Retinal pigment epithelial cell (primary cell): Measurements from ENCODE around the gene SLC43A2.

Experiments used
- DNase-seq: peaks from one replicate; pipeline ENCODE4 v3.0.0-alpha.2; 2010; ENCODE audit warnings: low read depth
- H3K4me3 ChIP-seq: 2 replicates; pipeline ENCODE4 v1.5.1; 2011; ENCODE audit warnings: mild to moderate bottlenecking, low read length, control low read depth, moderate library complexity
- TF ChIP-seq, protein P1 (sequence below): conservative IDR thresholded peaks from 2 replicates; pipeline ENCODE4 v1.5.1; 2011; ENCODE audit warnings: low read depth, low read length, control low read depth, inconsistent platforms

SLC43A2 gene

DNA sequence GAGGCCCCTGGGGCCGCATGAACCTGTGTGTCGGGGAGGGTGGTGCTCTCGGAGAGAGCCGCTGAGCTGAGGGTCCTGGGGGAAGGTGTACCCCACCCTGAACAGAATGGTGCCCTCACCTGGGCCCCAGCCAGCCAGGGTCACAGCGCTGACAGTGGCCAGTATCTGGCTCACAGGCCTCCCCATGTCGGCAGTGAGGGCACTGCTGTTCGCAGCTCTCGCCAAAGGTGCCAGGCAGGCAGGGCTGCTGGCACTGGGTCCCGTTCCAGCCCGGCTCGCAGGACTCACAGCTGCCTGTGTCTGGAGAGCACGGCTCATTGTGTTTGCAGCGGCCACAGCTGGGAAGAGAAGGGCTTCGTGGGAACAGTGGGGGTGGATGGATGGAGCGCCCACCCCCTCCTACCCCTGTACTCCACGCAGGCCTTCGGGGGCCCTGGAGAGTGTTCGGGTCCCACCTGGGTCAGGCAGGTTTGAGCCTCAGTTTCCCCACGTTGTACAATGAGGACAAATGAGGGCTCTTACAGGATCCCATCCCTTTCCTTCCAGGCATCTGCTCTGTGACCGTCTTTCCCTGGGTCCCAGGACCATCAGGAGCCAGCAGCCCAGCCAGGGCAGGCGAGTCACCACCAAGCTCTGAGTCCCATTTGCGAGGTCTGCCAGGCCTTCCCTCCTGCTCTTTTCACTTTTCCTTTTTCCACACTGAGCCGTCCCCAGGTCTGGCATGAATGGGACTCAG, 11.9 kb upstream of the SLC43A2 start:
- H3K4me3 ChIP-seq: no peak overlapping the region
- TF ChIP-seq, protein P1, sequence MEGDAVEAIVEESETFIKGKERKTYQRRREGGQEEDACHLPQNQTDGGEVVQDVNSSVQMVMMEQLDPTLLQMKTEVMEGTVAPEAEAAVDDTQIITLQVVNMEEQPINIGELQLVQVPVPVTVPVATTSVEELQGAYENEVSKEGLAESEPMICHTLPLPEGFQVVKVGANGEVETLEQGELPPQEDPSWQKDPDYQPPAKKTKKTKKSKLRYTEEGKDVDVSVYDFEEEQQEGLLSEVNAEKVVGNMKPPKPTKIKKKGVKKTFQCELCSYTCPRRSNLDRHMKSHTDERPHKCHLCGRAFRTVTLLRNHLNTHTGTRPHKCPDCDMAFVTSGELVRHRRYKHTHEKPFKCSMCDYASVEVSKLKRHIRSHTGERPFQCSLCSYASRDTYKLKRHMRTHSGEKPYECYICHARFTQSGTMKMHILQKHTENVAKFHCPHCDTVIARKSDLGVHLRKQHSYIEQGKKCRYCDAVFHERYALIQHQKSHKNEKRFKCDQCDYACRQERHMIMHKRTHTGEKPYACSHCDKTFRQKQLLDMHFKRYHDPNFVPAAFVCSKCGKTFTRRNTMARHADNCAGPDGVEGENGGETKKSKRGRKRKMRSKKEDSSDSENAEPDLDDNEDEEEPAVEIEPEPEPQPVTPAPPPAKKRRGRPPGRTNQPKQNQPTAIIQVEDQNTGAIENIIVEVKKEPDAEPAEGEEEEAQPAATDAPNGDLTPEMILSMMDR: no peak
- no peak for DNase-seq

DNA sequence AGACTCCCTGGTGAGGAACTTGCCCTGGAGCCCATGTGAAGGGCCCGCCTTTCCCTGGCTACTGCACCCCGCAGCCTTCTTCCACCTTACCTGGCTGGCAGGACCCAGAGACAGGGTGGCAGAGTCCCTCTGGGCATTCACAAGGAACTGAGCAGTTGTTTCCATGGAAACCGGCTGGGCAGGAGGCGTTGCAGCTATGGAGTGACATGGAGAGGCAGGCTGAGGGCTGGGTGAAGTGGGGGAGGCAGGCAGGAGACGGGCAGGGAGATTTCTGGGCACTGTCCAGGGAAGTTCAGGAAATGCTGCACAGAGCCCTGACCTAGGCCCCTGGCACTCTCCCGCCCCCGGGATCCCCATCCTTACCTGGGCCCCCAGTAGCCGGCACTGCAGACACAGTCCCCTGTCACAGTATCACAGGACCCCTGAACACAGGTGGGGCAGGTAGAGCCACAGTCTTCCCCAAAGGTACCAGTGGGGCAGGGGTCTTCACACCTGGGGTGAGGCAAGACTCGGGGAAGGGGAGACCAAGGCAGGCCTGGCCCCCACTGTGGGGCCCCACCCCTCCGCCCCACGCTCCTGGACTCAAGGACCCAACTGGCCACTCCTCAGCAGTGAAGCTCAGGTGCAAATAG, 11.0 kb upstream of the SLC43A2 start:
- no peak for DNase-seq
- no peak overlapping the region for H3K4me3 ChIP-seq
- TF ChIP-seq, protein P1: no peak

DNA sequence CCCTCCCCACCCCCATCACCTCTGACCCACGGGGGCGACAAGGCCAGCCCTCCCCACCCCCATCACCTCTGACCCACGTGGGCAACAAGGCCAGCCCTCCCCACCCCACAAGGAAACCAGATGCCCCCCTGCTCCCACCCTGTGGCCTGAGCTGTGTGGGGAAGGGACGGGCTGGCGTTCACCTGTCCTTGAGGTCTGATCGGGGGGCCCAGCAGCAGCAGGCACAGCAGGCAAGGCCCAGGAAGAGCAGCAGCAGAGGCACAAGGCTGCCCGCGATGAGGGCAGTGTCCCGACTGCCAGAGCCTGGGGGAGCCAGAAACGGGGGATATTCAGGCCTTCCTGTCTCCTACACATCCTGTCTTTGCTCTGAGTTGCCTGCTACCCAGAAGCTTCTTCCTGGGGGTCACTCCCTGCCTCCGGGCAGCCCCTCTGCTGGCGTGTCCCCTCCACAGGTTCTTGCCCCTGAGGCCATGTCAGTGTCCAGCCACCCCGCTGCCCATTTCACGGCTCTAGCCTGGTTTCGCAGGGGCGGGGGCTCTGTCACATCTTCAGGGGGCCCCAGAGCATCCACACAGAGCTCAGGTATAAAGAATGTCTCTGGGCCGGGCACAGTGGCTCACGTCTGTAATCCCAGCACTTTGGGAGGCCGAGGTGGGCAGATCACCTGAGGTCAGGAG, 10.1 kb upstream of the SLC43A2 start:
- TF ChIP-seq, protein P1: no peak
- DNase-seq: no peak
- no peak overlapping the region for H3K4me3 ChIP-seq

DNA sequence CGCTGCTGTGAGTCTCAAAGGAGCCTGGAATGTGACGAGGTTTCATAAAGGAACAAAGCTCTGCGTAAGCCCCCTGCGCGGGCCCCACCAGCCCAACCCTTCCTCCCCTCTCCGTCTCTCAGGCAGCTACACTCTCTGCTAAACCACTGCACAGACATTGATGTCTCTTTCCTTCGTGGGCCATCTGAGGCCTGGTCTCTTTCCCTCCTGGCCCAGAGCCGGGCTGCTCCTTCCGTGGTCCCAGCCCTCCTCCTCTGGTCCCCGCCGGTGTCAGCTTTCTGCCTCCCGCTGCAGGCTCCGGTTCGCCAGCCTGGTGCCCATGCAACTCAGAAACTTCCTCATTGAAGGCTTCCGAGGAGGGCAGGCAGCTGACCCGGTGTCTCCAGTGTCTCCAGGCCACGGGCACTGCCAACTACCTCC, 9.5 kb upstream of the SLC43A2 start:
- no peak for DNase-seq
- TF ChIP-seq, protein P1: no peak
- H3K4me3 ChIP-seq: no peak overlapping the region

DNA sequence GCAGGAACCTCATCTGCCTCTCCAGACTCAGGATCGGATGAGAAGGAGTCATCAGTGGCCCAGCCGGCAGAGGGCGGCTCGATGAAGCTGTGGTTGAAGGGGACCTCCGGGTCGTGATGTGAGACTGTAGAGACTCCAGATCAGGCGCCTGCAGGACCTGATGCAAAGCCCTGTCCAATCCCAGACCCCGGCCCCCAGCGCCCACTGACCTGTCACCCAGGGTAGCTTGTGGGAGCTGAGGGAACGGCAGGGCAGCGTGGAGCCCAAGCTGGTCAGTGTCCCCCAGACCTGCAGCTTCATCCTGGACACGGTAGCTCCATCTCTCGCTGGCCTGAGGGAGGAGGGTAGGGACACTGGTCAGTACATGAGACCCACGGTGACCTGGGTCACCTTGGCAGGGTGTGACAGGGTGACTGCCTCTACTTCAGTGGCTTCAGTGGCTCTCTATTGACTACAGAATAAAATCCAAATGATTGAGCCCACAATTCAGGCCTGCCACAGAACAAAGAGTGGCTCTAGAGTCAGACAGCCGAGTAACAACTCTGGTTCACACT, 8.2 kb upstream of the SLC43A2 start:
- TF ChIP-seq, protein P1: no peak
- no peak for DNase-seq
- no peak overlapping the region for H3K4me3 ChIP-seq

DNA sequence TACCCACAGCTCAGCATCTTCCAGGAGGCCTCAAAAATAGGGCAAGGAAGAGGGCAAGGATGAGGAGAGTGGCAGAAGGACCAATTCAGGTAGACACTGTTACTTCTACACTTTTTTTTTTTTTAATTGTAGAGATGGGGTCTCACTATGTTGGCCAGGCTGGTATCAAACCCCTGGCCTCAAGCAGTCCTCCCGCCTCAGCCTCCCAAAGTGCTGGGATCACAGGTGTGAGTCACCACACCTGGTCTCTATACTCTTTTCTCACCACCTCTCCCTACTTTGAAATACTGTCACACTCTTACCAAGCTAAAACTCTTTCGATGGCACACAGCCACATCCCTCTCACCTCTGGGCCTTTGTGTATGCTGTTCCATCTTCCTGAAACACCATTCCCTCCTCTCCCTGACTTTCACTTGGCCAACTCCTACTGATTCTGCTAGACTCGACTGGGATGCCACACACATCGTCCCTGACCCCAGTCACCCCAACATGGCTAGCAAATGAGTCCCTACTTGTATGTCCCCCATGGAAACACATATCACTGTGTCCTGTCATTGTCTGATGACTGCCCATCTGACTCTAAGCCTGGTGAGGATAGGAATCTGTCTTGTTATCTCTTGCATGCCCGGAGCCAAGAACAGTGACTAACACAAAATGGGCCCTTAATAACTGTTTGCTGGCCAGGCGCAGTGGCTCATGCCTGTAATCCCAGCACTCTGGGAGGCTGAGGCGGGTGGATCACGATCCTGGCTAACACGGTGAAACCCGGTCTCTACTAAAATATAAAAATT, 7.2 kb upstream of the SLC43A2 start:
- no peak for DNase-seq
- TF ChIP-seq, protein P1: no peak
- no peak overlapping the region for H3K4me3 ChIP-seq
